ENCODE data around the gene RPGRIP1L.

DNA sequence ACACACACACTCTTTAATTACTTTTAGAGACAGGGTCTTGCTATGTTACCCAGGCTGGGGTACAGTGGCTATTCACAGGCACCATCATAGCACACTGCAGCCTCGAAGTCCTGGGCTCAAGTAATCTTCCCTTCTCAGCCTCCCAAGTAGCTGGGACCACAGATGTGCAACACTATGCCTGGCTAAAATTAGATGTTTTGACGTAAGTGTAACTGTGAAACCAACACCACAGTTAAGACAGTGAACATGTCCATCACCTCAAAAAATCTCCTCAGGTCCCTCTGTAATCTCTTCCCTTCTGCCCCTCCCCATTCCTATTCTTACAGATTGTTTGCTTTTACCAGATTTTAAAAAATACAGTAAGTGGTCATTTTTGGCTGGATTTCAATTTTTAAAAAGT is 66.7 kb downstream of the RPGRIP1L start:
- TF ChIP-seq SP1 (CRISPR knock-in tag; conservative IDR thresholded peaks at IDR 0.05) (no peak), ESRRA (CRISPR knock-in tag; IDR thresholded peaks at IDR 0.05; ENCODE audit: borderline replicate concordance) (no peak), CTCF (IDR thresholded peaks at IDR 0.05) (no peak), CREB1 (CRISPR knock-in tag; IDR thresholded peaks at IDR 0.05) (no peak), TCF7 (CRISPR knock-in tag; IDR thresholded peaks at IDR 0.05; ENCODE audit: low read depth) (no peak), KAT7 (CRISPR knock-in tag; IDR thresholded peaks at IDR 0.05; ENCODE audit: borderline replicate concordance) (no peak), TEAD4 (CRISPR knock-in tag; IDR thresholded peaks at IDR 0.05) (no peak), E2F4 (CRISPR knock-in tag; IDR thresholded peaks at IDR 0.05; ENCODE audit: borderline replicate concordance, low read depth) (no peak), E2F1 (CRISPR knock-in tag; IDR thresholded peaks at IDR 0.05) (no peak), NFE2L1 (CRISPR knock-in tag; IDR thresholded peaks at IDR 0.05) (no peak), MXD4 (CRISPR knock-in tag; IDR thresholded peaks at IDR 0.05; ENCODE audit: borderline replicate concordance) (no peak)
- TF ChIP-seq, protein P1, sequence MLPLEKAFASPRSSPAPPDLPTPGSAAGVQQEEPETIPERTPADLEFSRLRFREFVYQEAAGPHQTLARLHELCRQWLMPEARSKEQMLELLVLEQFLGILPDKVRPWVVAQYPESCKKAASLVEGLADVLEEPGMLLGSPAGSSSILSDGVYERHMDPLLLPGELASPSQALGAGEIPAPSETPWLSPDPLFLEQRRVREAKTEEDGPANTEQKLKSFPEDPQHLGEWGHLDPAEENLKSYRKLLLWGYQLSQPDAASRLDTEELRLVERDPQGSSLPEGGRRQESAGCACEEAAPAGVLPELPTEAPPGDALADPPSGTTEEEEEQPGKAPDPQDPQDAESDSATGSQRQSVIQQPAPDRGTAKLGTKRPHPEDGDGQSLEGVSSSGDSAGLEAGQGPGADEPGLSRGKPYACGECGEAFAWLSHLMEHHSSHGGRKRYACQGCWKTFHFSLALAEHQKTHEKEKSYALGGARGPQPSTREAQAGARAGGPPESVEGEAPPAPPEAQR (CRISPR knock-in tag; IDR thresholded peaks at IDR 0.05): no peak
- TF ChIP-seq, protein P2, sequence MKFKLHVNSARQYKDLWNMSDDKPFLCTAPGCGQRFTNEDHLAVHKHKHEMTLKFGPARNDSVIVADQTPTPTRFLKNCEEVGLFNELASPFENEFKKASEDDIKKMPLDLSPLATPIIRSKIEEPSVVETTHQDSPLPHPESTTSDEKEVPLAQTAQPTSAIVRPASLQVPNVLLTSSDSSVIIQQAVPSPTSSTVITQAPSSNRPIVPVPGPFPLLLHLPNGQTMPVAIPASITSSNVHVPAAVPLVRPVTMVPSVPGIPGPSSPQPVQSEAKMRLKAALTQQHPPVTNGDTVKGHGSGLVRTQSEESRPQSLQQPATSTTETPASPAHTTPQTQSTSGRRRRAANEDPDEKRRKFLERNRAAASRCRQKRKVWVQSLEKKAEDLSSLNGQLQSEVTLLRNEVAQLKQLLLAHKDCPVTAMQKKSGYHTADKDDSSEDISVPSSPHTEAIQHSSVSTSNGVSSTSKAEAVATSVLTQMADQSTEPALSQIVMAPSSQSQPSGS (CRISPR knock-in tag; IDR thresholded peaks at IDR 0.05; ENCODE audit: borderline replicate concordance, low read depth): no peak

All from WTC11 (cell line).